Pancreas (tissue), 10 donors: ENCODE data around the gene ZFR2. TPM values are rescaled to one million over a fixed set of nuclear protein-coding genes. Genes with fewer than 3 reads are reported as not detected.

Experiments used
- ATAC-seq, 4 donors: fragments of 200-7000 bp; cut with Tn5 transposase; one replicate each; pipeline versions ENCODE4 v1.8.0 to v1.9.1; 2020; ENCODE audit warnings: mild to moderate bottlenecking in 4 of 4, moderate library complexity in 4 of 4
- DNase-seq, 6 donors: peaks; one replicate each; pipeline ENCODE4 v3.0.0-alpha.2; 2020
- FAIRE-seq: peaks from 2 replicates; lab custom pipeline; 2012; peaks lifted over from hg19 to GRCh38; lab: Jason Lieb, UNC
- H3K27ac ChIP-seq, 4 donors: fragments of 200-600 bp; sonication (generic); 1 replicate in 3 of 4; 2 replicates in 1 of 4; pipeline versions ENCODE4 v1.5.0 to v1.8.0; 2020
- H3K27me3 ChIP-seq, 4 donors: fragments of 200-600 bp; one replicate each; pipeline ENCODE4 v1.8.0; 2021
- H3K36me3 ChIP-seq, 3 donors: fragments of 200-600 bp; sonication (generic) in 1 of 3; one replicate each; pipeline versions ENCODE4 v1.5.0 to v1.8.0; 2020 to 2021
- H3K4me1 ChIP-seq, 3 donors: fragments of 200-600 bp; one replicate each; pipeline ENCODE4 v1.8.0; 2021
- H3K4me3 ChIP-seq, 4 donors: fragments of 200-600 bp; sonication (generic) in 2 of 4; one replicate each; pipeline versions ENCODE4 v1.5.0 to v1.8.0; 2020 to 2021
- H3K9me3 ChIP-seq, 4 donors: fragments of 200-600 bp; one replicate each; pipeline ENCODE4 v1.8.0; 2021
- WGBS, 2 donors: extraction: QIAGEN DNeasy Blood & Tissue Kit; methylation state at CpG; one replicate each; pipeline ENCODE4 v1.1.7; 2013; 5-methylcytosine and 5-hydroxymethylcytosine counted together
- intact Hi-C, 3 donors: fragments of 100-400 bp; cut with DNase I; formaldehyde crosslinking; loops; one replicate each; pipeline versions ENCODE4 v1.11.1 to v1.14.2; 2022
- polyA plus RNA-seq, 2 donors: library from polyadenylated mRNA; stranded (reverse); fragments of 200-250 nt; gene quantifications; one replicate each; pipeline ENCODE4 v1.2.3, GENCODE V29; 2013
- total RNA-seq, 6 donors: library from RNA; stranded (reverse); fragmentation: NEBNext Ultra II Directional in 4 of 6; extraction: Animal tissue kit (Norgen Biotek cat#: 25700) in 4 of 6; gene quantifications; one replicate each; pipeline versions ENCODE4 v1.2.1 to v1.2.4, GENCODE V29; 2021 to 2023
- TF ChIP-seq, protein P1 (sequence below), 4 donors: fragments of 200-600 bp; sonication (generic) in 3 of 4; IDR thresholded peaks; one replicate each; pipeline versions ENCODE4 v1.5.0 to v1.8.0; 2021; ENCODE audit warnings: antibody characterized with exemption in 4 of 4
- donor health status: healthy with polysubstance abuse.
- donor health status: DM: no; HTN: no; CAD: no; lungs with moderate emphysema.
- donor health status: DM: no; HTN: no; CAD: no.
- donor health status: control.
- donor health status: control.
- donor health status: Bipolar disorder and iron deficiency.
- donor health status: DM: yes; HTN: yes; CAD: no.
- donor health status: DM: no; HTN: no; CAD: no.
- donor health status: DM: no; HTN: no; CAD: no.
- donor health status: DM: yes; HTN: yes; CAD: no.

The ZFR2 gene
- total and polyA plus RNA-seq, 8 donors: 0.06 to 3.1 (median 0.34) TPM; not detected in 2

- H3K27me3 ChIP-seq: no peaks in the 10 kb centered on the region
- H3K4me3 ChIP-seq: no peak overlapping the region
- TF ChIP-seq, protein P1, sequence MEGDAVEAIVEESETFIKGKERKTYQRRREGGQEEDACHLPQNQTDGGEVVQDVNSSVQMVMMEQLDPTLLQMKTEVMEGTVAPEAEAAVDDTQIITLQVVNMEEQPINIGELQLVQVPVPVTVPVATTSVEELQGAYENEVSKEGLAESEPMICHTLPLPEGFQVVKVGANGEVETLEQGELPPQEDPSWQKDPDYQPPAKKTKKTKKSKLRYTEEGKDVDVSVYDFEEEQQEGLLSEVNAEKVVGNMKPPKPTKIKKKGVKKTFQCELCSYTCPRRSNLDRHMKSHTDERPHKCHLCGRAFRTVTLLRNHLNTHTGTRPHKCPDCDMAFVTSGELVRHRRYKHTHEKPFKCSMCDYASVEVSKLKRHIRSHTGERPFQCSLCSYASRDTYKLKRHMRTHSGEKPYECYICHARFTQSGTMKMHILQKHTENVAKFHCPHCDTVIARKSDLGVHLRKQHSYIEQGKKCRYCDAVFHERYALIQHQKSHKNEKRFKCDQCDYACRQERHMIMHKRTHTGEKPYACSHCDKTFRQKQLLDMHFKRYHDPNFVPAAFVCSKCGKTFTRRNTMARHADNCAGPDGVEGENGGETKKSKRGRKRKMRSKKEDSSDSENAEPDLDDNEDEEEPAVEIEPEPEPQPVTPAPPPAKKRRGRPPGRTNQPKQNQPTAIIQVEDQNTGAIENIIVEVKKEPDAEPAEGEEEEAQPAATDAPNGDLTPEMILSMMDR (IDR thresholded peaks at IDR 0.05): no peak
- WGBS, 2 donors: 63 to 72% methylated on average over 14 of the region's 14 CpGs
- H3K27ac ChIP-seq: no peak overlapping the region
- H3K9me3 ChIP-seq: no peaks in the 10 kb centered on the region
- no peaks in the 10 kb centered on the region for H3K36me3 ChIP-seq
- no peaks in the 10 kb centered on the region for H3K4me1 ChIP-seq
- ATAC-seq (no peak), FAIRE-seq (no peak), DNase-seq (no peak)
- intact Hi-C loops: no loop called here
Observed at GRCh38 chr19:3908266-3909054, 39.6 kb upstream of the ZFR2 start.

DNA sequence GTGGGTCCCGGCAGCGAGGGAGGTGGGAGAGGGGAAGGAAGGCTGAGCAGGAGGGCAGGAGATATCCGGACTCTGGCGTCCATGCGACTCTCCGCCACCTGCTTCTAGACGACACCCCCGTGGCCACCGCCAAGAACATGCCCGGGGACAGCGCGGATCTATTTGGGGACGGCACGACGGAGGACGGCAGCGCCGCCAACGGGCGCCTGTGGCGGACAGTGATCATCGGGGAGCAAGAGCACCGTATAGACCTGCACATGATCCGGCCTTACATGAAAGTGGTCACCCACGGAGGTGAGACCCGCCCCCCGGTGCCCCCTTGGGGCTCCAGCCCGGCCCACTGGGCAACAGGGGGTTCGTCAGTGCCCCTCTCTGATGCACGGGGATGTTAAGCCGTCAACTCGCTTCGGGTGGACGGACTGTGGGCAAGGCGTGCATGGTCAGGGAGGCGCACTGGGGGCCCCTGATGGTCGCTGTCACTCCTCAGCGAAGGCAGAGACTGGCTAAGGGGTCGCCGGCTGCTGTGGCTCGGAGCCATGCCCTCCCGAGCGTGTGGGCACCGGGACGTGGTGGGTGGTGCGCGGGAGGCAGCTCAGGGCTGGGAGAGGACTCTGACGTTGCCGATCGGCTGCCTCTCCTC lies 38.9 kb upstream of the ZFR2 start:
- DNase-seq (peak in 1 of 6 donors; percentile 53), FAIRE-seq (no peak), ATAC-seq (no peak)
- Histone ChIP-seq H3K4me1 (no peaks in the 10 kb centered on the region), H3K27me3 (no peaks in the 10 kb centered on the region), H3K4me3 (no peak overlapping the region), H3K9me3 (no peaks in the 10 kb centered on the region), H3K27ac (no peak overlapping the region), H3K36me3 (no peaks in the 10 kb centered on the region)
- TF ChIP-seq, protein P1 (IDR thresholded peaks at IDR 0.05): no peak
- intact Hi-C loops: no loop called here
- WGBS, 2 donors: 67 to 74% methylated on average over 46 to 50 of the region's 50 CpGs

- Histone ChIP-seq H3K27ac (no peak overlapping the region), H3K4me1 (no peaks in the 10 kb centered on the region), H3K36me3 (no peaks in the 10 kb centered on the region), H3K4me3 (no peak overlapping the region), H3K9me3 (no peaks in the 10 kb centered on the region), H3K27me3 (no peaks in the 10 kb centered on the region)
- intact Hi-C loops: no loop called here
- DNase-seq (no peak), ATAC-seq (no peak), FAIRE-seq (no peak)
- 79 to 92% methylated on average over 8 of the region's 8 CpGs for WGBS, 2 donors
- TF ChIP-seq, protein P1 (IDR thresholded peaks at IDR 0.05): no peak
Observed at GRCh38 chr19:3904233-3904632, 35.4 kb upstream of the ZFR2 start.

DNA sequence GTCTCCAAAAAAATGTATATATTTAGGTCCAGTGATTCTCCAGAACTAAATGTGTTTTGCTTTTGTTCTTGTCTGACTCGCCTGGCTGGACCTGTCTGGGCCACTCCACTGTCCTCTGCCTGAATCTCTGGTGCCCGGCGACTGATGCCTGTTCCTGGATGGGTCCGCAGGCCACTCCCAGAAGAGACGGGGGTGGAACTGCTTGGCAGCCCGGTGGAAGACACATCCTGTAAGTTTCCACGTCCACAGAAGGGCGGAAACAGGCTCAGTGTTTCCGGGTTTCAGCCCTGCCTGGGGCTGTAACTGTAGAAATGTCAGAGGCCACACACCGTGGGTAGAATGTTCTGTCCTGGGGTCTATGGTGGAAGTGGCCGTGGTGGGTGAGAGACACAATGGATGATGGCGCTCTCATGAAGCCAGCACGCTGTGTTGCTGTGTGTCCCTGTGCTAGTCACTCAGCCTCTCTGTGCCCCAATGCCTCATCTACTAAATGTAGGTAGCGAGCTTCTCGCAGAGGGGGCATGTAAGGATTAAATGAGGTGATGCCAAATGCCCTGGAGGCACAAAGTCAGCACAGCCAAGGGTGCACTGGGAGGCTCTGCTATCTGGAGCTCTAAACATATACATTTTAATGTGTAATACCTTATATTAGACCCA lies 33.6 kb upstream of the ZFR2 start:
- DNase-seq (no peak), ATAC-seq (no peak), FAIRE-seq (no peak)
- Histone ChIP-seq H3K27me3 (no peaks in the 10 kb centered on the region), H3K36me3 (no peaks in the 10 kb centered on the region), H3K4me3 (no peak overlapping the region), H3K27ac (no peak overlapping the region), H3K4me1 (no peaks in the 10 kb centered on the region), H3K9me3 (no peaks in the 10 kb centered on the region)
- TF ChIP-seq, protein P1 (IDR thresholded peaks at IDR 0.05): no peak
- WGBS, 2 donors: 58 to 66% methylated on average over 15 of the region's 15 CpGs
- intact Hi-C loops: no loop called here
